GM21825 (cell line): Measurements from ENCODE around the gene UNK.
"Not testable (repeated sequence)": the region's sequence is repeated elsewhere in the genome, so short reads cannot be mapped to it uniquely, and the experiment has no call there.

Experiments
- ATAC-seq: cut with Tn5 transposase; IDR thresholded peaks from one replicate; pipeline ENCODE4 v1.9.1; 2021; ENCODE audit warnings: mild to moderate bottlenecking, moderate library complexity; ENCODE audit not compliant: unreplicated experiment

UNK gene

DNA sequence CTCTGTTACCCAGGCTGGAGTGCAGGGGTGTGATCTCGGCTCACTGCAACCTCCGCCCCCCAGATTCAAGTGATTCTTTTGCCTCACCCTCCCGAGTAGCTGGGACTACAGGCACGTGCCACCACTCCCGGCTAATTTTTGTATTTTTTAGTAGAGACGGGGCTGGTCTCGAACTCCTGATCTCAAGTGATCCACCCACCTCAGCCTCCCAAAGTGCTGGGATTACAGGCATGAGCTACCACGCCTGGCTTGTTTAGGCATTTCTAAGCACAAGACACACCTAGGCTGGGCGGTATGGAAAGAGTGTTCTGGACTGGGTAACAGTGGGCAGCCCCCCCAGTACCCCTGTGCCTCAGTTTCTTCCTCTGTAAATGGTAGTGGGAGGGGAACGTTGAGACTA, 85.6 kb downstream of the UNK start:
- ATAC-seq: not testable (repeated sequence)

DNA sequence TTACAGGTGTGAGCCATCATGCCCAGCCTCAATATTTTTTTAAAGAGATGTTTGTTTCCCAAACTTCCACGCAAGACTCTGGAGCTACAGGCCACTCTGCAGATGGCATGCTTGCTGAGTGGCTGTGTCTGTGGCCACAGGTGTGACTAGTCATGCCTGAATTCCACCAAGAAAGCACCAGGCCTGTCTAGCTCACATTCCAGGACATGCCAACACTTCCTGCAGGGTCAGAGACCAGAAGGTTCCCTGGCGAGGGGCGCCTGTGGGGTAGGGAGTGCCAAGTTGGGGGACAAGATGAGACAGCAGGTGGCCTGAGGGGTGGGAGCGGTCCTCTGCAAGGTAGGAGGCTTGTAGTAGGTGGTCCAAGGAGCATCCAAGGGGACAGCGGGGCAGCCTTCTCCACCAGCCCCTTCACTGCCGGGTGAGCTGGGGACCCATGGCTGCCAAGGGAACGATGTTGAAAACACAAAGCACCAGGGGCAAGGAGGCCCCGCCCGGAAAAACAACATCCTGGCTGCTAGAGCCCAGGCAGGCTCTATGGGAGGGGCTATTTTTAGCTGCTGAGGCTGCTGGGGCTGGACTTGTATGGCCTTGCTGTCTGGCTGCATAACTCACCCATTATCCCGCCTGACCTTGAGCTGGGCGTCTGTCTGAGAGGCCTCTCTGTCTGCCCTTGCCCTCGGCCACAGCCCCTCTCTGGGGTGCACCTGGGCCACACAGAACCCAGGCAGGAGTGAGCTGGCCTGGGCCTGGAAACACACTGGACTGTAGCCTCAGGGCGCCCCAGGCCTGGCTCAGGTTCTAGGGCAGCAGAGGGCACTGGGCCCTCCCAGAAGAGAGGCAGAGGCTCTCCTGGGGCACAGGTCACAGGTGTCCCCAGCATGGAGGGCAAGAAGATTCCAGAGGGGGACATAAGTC, 88.1 kb downstream of the UNK start:
- ATAC-seq: no peak

DNA sequence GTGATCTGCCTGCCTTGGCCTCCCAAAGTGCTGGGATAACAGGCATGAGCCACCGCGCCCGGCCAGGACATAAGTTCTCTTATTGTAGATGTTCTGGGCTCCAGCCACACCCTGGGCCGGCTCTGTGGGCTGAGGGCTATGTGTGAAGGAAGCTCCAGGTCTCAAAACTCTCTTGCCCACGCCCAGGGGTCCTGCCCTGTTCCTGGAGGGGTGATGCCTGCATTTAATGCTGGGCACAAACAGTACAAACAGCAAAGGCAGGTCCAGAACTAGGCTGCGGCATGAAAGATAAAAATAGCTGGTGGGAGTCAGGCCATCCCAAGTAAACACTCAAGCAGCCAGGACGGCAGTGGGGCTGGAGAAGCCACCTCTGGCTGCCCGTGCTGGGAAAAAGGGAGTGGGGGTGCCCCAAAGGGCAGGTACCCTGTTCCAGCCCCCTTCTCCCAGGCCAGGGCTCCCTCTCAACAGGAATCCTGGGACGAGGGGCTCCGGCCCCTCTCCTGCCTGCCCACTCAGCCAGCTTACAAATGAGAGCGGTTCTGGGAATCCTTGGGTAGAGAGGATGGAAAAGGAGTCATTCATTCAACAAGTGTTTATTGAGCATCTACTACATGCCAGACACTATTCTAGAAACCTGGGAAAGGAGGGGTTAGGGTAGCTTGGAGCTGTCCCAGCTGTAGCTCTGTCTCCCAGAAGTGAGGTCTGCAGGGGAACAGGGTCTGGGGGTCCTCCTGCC, 89.1 kb downstream of the UNK start:
- no peak for ATAC-seq

DNA sequence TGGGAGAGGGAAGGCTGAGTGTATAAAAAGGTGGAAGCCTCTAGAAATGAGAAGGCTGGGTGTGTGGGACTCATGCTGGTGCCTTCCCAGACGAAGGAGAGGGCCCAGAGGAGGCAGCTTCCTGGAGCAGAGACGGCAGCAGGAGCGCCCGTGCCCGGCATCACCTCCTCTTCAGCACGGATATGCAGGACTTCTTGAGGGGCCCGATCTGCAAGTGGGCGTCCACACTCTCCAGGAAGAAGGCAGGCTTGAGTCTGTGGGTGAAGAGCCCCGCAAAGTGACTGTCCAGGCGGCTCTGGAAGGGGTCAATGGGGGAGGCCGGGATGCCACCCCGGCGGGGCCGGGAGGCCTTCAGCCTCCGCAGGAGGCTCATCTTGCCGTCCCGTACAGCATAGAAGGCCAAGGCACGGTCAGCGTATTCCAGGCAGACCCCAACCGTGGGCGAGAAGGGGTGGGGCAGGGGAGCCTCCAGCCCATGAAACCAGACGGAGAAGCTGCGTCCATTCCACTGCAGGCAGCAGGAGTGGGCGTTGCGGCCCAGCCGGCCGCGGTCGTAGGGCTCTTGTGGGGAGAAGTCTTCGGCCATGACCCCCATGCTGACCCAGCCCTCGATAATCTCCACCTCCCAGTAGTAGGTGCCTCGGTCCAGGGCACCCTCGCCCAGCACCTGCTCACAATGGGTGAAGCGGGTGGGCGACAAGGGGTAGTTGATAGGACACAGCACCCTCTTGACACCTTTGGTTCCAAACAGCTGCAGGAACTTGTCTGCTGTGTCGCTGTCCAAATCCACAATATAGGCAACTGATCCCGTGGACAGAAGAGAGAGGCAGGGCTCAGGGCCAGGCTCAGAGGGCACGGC, 89.9 kb downstream of the UNK start:
- ATAC-seq: no peak
